Caco-2 (cell line): ENCODE measurements around the gene ITPR1. TPM values are rescaled to one million over a fixed set of nuclear protein-coding genes. Genes with fewer than 3 reads are reported as not detected.

ENCODE experiments used
- BruUV-seq: library from RNA; stranded (reverse); fragments of 400-500 nt; replicated peaks from 2 replicates; lab custom pipeline; 2021; lab: Mats Ljungman, UMichigan
- CTCF ChIA-PET: fragments of 300-600 bp; sonication (Branson Sonifier 250); formaldehyde crosslinking; loops from one replicate; lab custom pipeline; 2022; ENCODE audit warnings: antibody characterized with exemption; lab: Charles Lee
- POLR2A ChIA-PET: fragments of 300-600 bp; sonication (Branson Sonifier 250); formaldehyde crosslinking; loops from one replicate; lab custom pipeline; 2022; ENCODE audit warnings: antibody characterized with exemption; lab: Charles Lee
- DNase-seq, 2 experiments: peaks; one replicate each; pipeline versions ENCODE4 v3.0.0 to v3.0.0-alpha.2; 2020 to 2022
- H3K27me3 ChIP-seq: replicated peaks from 2 replicates; pipeline ENCODE4 v1.6.0; 2011; ENCODE audit warnings: low read length; ENCODE audit not compliant: control insufficient read depth, insufficient read depth
- H3K36me3 ChIP-seq: 2 replicates; pipeline ENCODE4 v1.5.1; 2011; ENCODE audit warnings: low read length; ENCODE audit not compliant: control insufficient read depth, insufficient read depth
- H3K4me1 ChIP-seq: fragments of 250-450 bp; sonication (Bioruptor Pico); 2 replicates; pipeline ENCODE4 v1.5.1; 2020; ENCODE audit warnings: mild to moderate bottlenecking
- H3K4me3 ChIP-seq: 2 replicates; pipeline ENCODE4 v1.5.1; 2011; ENCODE audit warnings: low read depth, mild to moderate bottlenecking, control low read depth, low read length
- H3K9me3 ChIP-seq: fragments of 250-450 bp; sonication (Bioruptor Pico); 2 replicates; pipeline ENCODE4 v1.5.1; 2020; ENCODE audit warnings: mild to moderate bottlenecking, moderate library complexity
- H3K27ac Mint-ChIP-seq: one replicate; pipeline ENCODE4 v1.8.0; 2022; ENCODE audit warnings: mixed read lengths; ENCODE audit not compliant: unreplicated experiment
- H3K27me3 Mint-ChIP-seq: one replicate; pipeline ENCODE4 v1.8.0; 2022; ENCODE audit warnings: mixed read lengths; ENCODE audit not compliant: insufficient read depth, unreplicated experiment
- H3K36me3 Mint-ChIP-seq: one replicate; pipeline ENCODE4 v1.8.0; 2022; ENCODE audit warnings: mild to moderate bottlenecking, mixed read lengths; ENCODE audit not compliant: insufficient read depth, unreplicated experiment
- H3K4me1 Mint-ChIP-seq: one replicate; pipeline ENCODE4 v1.8.0; 2022; ENCODE audit warnings: low read depth, mixed read lengths; ENCODE audit not compliant: unreplicated experiment
- H3K4me3 Mint-ChIP-seq: one replicate; pipeline ENCODE4 v1.8.0; 2022; ENCODE audit warnings: mild to moderate bottlenecking, moderate library complexity, mixed read lengths; ENCODE audit not compliant: unreplicated experiment
- H3K9me3 Mint-ChIP-seq: one replicate; pipeline ENCODE4 v1.8.0; 2022; ENCODE audit warnings: mixed read lengths; ENCODE audit not compliant: unreplicated experiment
- intact Hi-C: fragments of 100-400 bp; cut with micrococcal nuclease; formaldehyde crosslinking; loops from one replicate; pipeline ENCODE4 v1.10.0; 2022; ENCODE audit not compliant: unreplicated experiment
- total RNA-seq: library from RNA; stranded (reverse); gene quantifications from 2 replicates; pipeline ENCODE4 v1.2.3, GENCODE V29; 2022
- TF ChIP-seq, protein P1 (sequence below), 2 experiments: fragments of 200-600 bp in 1 of 2; IDR thresholded peaks; 1 replicate in 1 of 2; 2 replicates in 1 of 2; pipeline versions ENCODE4 v1.5.1 to v1.8.0; 2011 to 2022; ENCODE audit warnings: antibody characterized with exemption in 1 of 2, control low read depth in 1 of 2, inconsistent platforms in 1 of 2, low read depth in 1 of 2, low read length in 1 of 2, mild to moderate bottlenecking in 1 of 2, moderate library complexity in 1 of 2; ENCODE audit not compliant: insufficient read depth in 1 of 2, severe bottlenecking in 1 of 2, unreplicated experiment in 1 of 2

The ITPR1 gene
- total RNA-seq, 1 experiment from 2014 or later, result 10.4 TPM

DNA sequence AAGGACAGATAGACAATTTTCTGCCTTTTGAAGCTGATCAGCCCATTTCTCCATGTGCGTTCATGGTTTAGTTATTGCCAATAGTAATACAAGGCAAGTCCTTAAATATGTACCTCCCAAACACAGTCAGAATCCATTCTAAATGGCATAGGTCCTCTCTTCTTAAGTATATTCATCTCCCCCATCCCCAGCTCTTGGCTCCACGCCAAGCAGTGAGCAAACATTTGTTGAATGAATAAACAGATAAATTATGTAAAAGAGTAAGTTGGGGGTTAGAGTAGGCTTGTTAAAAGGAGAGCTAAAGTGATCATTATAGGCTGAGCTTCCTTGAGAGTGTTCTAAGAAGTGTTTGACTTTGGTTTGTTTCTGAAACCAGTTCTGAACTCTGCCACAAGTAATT, 241.3 kb downstream of the ITPR1 start:
- Mint-ChIP-seq H3K4me1 (peaks cover under 1% of the 10 kb centered on the region), H3K9me3 (no peaks in the 10 kb centered on the region), H3K4me3 (no peak overlapping the region), H3K36me3 (no peaks in the 10 kb centered on the region), H3K27ac (no peak overlapping the region), H3K27me3 (no peaks in the 10 kb centered on the region)
- BruUV-seq, result no TSS peak
- TF ChIP-seq, protein P1, sequence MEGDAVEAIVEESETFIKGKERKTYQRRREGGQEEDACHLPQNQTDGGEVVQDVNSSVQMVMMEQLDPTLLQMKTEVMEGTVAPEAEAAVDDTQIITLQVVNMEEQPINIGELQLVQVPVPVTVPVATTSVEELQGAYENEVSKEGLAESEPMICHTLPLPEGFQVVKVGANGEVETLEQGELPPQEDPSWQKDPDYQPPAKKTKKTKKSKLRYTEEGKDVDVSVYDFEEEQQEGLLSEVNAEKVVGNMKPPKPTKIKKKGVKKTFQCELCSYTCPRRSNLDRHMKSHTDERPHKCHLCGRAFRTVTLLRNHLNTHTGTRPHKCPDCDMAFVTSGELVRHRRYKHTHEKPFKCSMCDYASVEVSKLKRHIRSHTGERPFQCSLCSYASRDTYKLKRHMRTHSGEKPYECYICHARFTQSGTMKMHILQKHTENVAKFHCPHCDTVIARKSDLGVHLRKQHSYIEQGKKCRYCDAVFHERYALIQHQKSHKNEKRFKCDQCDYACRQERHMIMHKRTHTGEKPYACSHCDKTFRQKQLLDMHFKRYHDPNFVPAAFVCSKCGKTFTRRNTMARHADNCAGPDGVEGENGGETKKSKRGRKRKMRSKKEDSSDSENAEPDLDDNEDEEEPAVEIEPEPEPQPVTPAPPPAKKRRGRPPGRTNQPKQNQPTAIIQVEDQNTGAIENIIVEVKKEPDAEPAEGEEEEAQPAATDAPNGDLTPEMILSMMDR (IDR thresholded peaks at IDR 0.05; ENCODE audit: insufficient read depth in 1 of 2, low read depth in 1 of 2, low read length in 1 of 2, severe bottlenecking in 1 of 2, unreplicated experiment in 1 of 2), result no peak
- DNase-seq, result no peak
- Histone ChIP-seq H3K9me3 (peaks cover under 1% of the 10 kb centered on the region; the same call in 1 of the 2 replicates), H3K4me3 (no peak overlapping the region), H3K4me1 (peaks cover 8% of the 10 kb centered on the region), H3K36me3 (no peaks in the 10 kb centered on the region), H3K27me3 (no peaks in the 10 kb centered on the region)
- ChIA-PET CTCF (no interaction called here), POLR2A (no interaction called here)
- intact Hi-C loops, result no loop called here

DNA sequence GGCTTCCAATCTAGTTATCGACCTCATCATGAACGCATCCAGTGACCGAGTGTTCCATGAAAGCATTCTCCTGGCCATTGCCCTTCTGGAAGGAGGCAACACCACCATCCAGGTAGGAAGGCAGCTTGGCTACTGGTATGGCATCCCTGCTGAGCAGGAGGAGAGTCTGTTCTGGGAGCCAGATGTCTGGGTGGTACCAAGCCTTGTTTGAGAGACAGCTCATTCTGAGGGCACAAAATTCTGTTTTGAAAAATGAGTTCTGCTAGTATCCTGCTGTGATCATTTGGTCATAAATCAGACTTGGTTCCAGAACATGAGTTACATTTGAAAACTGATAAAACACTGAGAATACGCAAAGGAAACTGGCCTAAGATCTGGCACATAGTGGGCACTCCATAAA, 242.1 kb downstream of the ITPR1 start:
- no peak overlapping the region for H3K4me3 ChIP-seq
- DNase-seq, result no peak
- Mint-ChIP-seq H3K36me3 (no peaks in the 10 kb centered on the region), H3K27ac (no peak overlapping the region), H3K4me3 (no peak overlapping the region), H3K4me1 (no peaks in the 10 kb centered on the region), H3K9me3 (no peaks in the 10 kb centered on the region), H3K27me3 (no peaks in the 10 kb centered on the region)
- POLR2A ChIA-PET, result interaction anchor here (0.6 kb wide), 1 partner anchor 304 kb away, joined by 3 read pairs; no protein-coding TSS in a partner anchor
- BruUV-seq, result no TSS peak
- peaks cover 6% of the 10 kb centered on the region; the same call in 1 of the 2 replicates for H3K4me1 ChIP-seq
- H3K27me3 ChIP-seq, result no peaks in the 10 kb centered on the region
- H3K36me3 ChIP-seq, result no peaks in the 10 kb centered on the region
- TF ChIP-seq, protein P1 (IDR thresholded peaks at IDR 0.05; ENCODE audit: insufficient read depth in 1 of 2, low read depth in 1 of 2, low read length in 1 of 2, severe bottlenecking in 1 of 2, unreplicated experiment in 1 of 2), result no peak
- peaks cover 4% of the 10 kb centered on the region; the same call in 1 of the 2 replicates for H3K9me3 ChIP-seq
- intact Hi-C loops, result no loop called here
- CTCF ChIA-PET, result no interaction called here

- H3K4me1 Mint-ChIP-seq, result no peaks in the 10 kb centered on the region
- H3K27ac Mint-ChIP-seq, result no peak overlapping the region
- H3K27me3 Mint-ChIP-seq, result no peaks in the 10 kb centered on the region
- no peaks in the 10 kb centered on the region for H3K36me3 Mint-ChIP-seq
- H3K4me1 ChIP-seq, result peaks cover 6% of the 10 kb centered on the region; the same call in 1 of the 2 replicates
- ChIA-PET POLR2A (no interaction called here), CTCF (no interaction called here)
- H3K9me3 ChIP-seq, result peaks cover 4% of the 10 kb centered on the region; the same call in 1 of the 2 replicates
- no peak overlapping the region for H3K4me3 ChIP-seq
- no peaks in the 10 kb centered on the region for H3K27me3 ChIP-seq
- H3K9me3 Mint-ChIP-seq, result no peaks in the 10 kb centered on the region
- peak in 1 of 2 experiments; percentile 30 for DNase-seq
- intact Hi-C loops, result no loop called here
- TF ChIP-seq, protein P1 (IDR thresholded peaks at IDR 0.05; ENCODE audit: insufficient read depth in 1 of 2, low read depth in 1 of 2, low read length in 1 of 2, severe bottlenecking in 1 of 2, unreplicated experiment in 1 of 2), result no peak
- no peaks in the 10 kb centered on the region for H3K36me3 ChIP-seq
- no peak overlapping the region for H3K4me3 Mint-ChIP-seq
- no TSS peak for BruUV-seq
These were observed 243.2 kb downstream of the ITPR1 start for GRCh38 chr3:4736284-4736861.
